Stimulated activated memory B cell treated with anti-CD40 and anti-IgM and Interleukin-4, amounts not matched to agents 10 μg/mL and 1 μg/mL and 100 μg/mL, for 72 hours (primary cell): ENCODE data around the gene EVI5L.

ENCODE experiments used
- ATAC-seq: fragments of 150-1000 bp; cut with Tn5 transposase; 2 replicates; pipeline ENCODE4 v1.10.0; 2021
- H3K27ac Mint-ChIP-seq: one replicate; pipeline ENCODE4 v1.8.0; 2022; ENCODE audit warnings: mild to moderate bottlenecking, mixed read lengths
- H3K27me3 Mint-ChIP-seq: one replicate; pipeline ENCODE4 v1.8.0; 2022; ENCODE audit warnings: mixed read lengths
- H3K36me3 Mint-ChIP-seq: one replicate; pipeline ENCODE4 v1.8.0; 2022; ENCODE audit warnings: mixed read lengths
- H3K4me1 Mint-ChIP-seq: one replicate; pipeline ENCODE4 v1.8.0; 2022; ENCODE audit warnings: mixed read lengths
- H3K4me3 Mint-ChIP-seq: one replicate; pipeline ENCODE4 v1.8.0; 2022; ENCODE audit warnings: mild to moderate bottlenecking, moderate library complexity, mixed read lengths
- H3K9me3 Mint-ChIP-seq: one replicate; pipeline ENCODE4 v1.8.0; 2022; ENCODE audit warnings: mixed read lengths

The EVI5L gene

DNA sequence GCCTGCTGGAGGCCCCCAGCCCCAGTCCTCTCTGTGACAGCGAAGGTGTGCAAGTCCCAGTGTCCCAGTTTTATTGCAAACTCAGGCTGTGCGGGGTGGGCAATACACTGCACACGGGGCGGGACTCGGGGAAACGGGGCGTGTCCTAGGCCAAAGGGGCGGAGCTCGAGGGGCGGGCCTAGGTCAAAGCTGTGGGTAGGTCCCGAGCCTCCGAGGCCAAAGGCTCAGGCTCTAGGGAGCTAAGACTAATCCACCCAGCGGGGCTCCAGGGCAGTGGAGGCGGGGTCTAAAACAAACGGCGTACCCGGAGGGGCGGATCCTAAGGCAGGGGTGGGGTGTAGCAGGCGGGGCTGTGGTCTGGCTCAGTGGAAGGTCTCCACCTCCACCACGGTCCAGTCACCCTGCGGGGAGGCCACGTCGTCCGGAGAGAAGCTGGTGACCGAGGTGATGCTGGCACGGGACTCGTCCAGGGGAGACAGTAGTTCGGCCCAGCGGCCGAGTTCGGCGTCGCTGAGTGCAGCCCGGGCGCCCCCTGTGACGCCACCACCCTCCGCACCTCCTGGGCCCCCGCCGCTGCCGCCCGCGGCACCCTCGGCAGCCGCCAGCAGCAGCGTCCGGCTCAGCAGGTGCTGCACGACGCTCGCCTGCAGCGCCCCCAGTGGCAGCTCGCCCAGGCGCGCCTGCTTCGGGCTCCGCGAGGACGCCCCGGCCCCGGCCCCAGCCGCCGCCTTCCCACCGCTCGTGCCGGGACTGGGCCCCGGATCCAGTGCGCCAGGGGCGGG lies 38.8 kb downstream of the EVI5L start:
- Mint-ChIP-seq H3K27ac (peak overlapping the region; percentile 63), H3K27me3 (peaks cover 79% of the 10 kb centered on the region), H3K4me3 (peak overlapping the region; percentile 78), H3K9me3 (peaks cover 16% of the 10 kb centered on the region), H3K4me1 (peaks cover 53% of the 10 kb centered on the region), H3K36me3 (peaks cover 7% of the 10 kb centered on the region)
- ATAC-seq: peak; percentile 88

DNA sequence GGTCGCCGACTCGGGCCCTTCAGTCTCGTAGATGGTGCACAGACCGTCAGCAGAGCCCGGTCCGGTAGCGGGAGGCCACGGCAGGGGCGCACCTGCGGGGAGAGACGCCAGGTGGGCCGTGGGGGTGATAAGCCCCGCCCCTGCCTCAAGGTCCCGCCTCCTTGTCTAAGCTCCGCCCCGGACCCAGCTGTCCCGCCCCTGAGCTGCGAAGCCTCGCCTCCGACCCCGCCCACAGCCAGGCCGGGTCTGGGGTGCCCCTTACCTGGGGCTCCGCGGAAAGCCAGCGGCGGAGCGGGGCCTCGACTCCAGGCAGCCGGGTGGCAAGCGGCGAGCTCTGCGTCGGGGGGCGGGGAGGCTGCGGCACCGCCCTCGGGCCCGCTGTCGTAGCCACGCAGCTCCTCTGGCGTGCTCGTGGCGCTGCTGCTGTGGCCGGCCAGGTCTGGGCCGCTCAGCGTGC lies 39.5 kb downstream of the EVI5L start:
- H3K27ac Mint-ChIP-seq: no peak overlapping the region
- H3K27me3 Mint-ChIP-seq: peaks cover 75% of the 10 kb centered on the region
- peaks cover 53% of the 10 kb centered on the region for H3K4me1 Mint-ChIP-seq
- H3K36me3 Mint-ChIP-seq: peaks cover 7% of the 10 kb centered on the region
- ATAC-seq: peak; percentile 73
- H3K4me3 Mint-ChIP-seq: peak overlapping the region; percentile 78
- H3K9me3 Mint-ChIP-seq: peaks cover 16% of the 10 kb centered on the region

DNA sequence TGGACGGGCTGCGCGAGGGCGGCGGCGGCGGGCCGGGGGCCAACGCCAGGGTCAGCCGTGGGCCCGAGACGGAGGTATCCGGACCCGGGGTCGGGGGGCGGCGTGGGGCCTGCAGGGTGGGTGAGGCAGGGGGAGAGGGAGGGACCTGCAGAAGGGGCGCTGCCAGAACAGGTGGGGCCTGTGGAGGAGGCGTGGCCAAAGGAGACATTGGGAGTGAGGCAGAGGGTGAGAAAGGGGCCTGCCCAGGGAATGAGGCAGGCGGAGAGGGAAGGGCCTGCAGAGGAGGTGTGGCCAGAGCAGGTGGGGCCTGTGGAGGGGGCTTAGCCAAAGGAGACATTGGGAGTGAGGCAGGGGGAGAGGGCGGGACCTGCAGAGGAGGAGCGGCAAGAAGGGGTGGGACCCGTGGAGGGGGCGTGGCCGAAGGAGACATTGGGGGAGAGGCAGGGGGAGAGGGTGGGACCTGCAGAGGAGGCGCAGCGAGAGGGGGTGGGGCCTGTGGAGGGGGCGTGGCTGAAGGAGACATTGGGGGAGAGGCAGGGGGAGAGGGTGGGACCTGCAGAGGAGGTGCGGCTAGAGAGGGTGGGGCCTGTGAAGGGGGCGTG lies 40.0 kb downstream of the EVI5L start:
- Mint-ChIP-seq H3K27ac (no peak overlapping the region), H3K9me3 (peaks cover 16% of the 10 kb centered on the region), H3K4me1 (peaks cover 49% of the 10 kb centered on the region), H3K36me3 (peaks cover 7% of the 10 kb centered on the region), H3K4me3 (peak overlapping the region; percentile 38), H3K27me3 (peaks cover 75% of the 10 kb centered on the region)
- peak; percentile 0 for ATAC-seq

DNA sequence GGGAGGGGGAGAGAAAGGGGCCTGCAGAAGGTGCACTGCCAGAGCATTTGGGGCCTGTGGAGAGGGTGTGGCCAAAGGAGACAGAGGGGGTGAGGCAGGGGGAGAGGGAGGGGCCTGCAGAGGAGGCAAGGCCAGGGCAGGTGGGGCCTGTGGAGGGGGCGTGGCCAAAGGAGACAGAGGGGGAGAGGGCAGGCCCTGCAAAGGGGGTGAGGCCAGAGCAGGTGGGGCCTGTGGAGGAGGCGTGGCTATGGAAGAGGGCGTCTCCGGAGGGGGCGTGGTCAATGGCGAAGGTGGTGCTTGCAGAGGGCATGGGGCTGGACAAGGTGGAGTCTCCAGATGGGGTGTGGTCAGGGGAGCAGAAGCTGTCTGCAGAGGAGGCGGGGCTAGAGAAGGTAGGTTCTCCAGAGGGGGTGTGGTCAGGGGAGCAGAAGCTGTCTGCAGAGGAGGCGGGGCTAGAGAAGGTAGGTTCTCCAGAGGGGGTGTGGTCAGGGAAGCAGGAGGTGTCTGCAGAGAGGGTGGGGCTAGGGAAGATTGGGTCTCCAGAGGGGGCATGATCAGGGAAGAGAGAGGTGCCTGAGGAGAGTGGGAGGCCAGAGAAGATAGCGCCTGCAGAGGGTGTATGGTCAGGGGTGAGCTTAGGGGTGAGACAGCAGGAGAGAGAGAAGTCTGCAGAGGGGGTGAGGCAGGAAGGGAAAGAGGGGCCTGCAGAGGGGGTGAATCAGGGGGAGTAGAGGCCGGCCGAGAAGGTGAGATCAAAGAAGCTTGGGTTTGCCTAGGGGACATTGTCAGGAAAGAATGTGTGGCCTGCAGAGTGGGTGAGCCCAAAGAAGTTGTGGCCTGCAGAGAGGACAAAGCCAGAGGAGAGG lies 40.8 kb downstream of the EVI5L start:
- H3K27ac Mint-ChIP-seq: no peak overlapping the region
- peaks cover 75% of the 10 kb centered on the region for H3K27me3 Mint-ChIP-seq
- H3K4me1 Mint-ChIP-seq: peaks cover 42% of the 10 kb centered on the region
- H3K4me3 Mint-ChIP-seq: peak overlapping the region; percentile 53
- H3K9me3 Mint-ChIP-seq: peaks cover 16% of the 10 kb centered on the region
- ATAC-seq: no peak
- peaks cover 7% of the 10 kb centered on the region for H3K36me3 Mint-ChIP-seq

DNA sequence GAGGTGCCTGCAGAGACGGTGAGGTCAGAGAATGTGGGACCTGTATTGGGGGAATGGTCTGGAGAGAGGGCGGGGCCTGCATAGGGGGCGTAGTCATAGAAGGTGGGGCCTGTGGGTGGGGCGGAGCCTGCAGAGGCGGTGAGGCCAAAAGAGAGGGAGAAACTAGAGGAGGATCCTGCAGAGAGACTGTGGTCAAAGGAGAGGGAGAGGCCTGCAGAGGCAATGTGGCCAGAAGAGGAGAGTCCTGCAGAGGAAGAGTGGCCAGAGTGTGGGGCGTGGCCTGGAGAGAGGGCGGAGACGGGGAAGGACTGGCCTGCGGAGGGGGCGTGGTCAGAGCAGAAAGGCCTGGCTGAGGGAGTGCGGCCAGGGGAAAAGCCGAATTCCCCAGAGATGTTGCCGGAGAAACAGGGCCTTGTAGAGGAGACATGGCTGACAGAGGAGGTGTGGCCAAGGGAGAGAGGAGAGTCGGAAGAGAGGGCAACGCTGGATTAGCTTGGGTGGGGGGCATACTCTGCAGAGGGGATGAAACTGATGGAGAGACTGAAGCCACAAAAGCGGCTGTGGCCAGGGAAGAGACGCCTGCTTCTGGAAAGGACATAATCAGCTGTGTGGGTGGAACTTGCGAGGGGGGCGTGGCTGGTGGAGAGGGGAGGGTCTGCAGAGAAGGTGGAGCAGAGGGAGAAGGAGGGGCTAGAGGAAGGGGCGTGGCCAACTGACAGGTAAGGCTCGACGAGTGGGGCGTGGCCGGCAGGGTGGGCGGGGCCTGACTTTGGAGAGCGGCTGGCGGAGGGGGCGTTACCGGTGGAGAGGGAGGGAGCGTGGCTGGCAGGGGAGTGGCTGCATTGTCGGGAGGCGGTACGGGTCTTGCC lies 41.7 kb downstream of the EVI5L start:
- Mint-ChIP-seq H3K27me3 (peaks cover 72% of the 10 kb centered on the region), H3K27ac (no peak overlapping the region), H3K36me3 (peaks cover 7% of the 10 kb centered on the region), H3K4me3 (peak overlapping the region; percentile 53), H3K9me3 (peaks cover 16% of the 10 kb centered on the region), H3K4me1 (peaks cover 42% of the 10 kb centered on the region)
- ATAC-seq: peak; percentile 28

DNA sequence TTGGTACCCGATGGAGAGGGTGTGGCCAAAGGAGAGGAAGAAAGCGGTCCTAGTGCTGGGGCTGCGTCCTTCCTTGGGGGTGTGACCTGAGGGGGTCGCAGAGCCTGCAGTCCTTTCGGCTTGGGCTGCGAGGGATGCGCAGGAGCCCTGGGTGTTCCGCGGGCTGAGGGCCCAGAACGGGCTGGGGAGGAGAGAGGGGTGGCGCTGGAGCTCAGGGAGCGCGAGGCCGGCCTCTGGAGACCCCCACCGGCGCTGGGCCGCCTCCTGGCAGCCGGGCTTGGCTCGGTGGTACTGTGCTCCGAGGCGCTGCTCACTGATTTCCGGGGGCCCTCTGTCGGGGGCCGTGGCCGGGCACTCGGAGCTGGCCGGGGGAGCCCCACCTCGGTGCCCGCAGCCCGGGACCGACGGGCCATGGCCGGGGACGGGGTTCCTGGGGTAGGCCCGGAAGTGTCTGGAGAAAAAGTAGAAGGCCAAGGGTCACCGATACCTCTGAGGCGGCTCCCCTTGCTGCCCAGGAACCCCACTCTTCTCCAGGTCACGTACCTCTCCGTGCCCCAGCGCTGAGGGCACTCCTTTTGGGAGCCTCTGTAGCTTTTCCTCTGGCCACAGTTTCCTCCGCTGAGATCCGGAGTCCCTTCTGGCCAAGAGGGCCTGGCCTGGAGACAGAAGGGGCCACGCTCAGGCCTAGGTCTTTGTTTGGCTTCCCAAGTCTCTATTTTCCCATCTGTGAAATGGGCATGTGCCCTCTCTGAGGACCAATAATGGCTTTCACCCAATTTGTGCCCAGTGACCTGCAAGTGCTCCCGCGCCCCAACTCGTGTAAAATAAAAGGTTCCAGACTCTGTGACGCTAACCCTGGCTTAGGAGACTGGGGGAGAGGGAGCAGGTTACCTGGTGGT lies 42.5 kb downstream of the EVI5L start:
- H3K27ac Mint-ChIP-seq: no peak overlapping the region
- H3K9me3 Mint-ChIP-seq: peaks cover 16% of the 10 kb centered on the region
- peaks cover 42% of the 10 kb centered on the region for H3K4me1 Mint-ChIP-seq
- H3K36me3 Mint-ChIP-seq: peaks cover 7% of the 10 kb centered on the region
- no peak for ATAC-seq
- peaks cover 63% of the 10 kb centered on the region for H3K27me3 Mint-ChIP-seq
- H3K4me3 Mint-ChIP-seq: no peak overlapping the region

DNA sequence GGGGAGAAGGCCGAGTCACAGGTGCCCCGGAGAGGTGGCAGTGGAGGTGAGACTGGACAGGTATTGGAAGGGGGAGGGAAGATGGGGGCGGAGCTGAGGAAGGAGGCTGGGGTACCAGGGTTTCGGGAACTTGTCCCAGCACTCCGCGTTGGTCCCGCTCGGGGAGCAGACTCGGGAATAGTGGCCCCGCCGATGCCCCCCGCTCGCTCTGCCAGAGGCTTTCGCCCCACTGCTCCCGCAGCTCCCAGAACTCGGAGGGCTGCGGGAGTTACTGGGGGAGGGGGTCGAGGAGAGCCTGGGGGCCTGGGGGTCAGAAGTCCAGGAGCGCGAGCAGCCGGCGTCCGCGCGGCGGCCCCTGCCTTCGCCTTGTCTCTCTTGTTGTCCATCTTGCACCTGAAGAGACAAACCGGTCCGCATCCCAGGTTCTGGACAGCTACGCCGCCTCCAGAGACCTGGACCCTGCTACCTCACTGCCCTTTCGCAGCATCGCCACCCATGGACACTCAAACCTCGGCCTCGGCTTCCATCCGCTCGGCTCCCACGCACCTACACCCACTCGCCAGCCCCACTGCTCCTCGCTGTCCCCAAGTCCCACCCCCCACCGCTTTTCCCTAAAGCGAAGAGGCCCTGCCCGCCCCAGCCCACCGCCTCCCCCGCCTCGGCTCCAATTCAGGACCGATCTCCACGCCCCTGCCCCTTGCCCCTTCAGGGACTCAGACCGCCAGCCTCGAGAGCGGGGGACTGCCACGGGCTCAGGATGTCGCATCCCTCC lies 43.5 kb downstream of the EVI5L start:
- H3K4me1 Mint-ChIP-seq: peaks cover 40% of the 10 kb centered on the region
- H3K27me3 Mint-ChIP-seq: peaks cover 58% of the 10 kb centered on the region
- no peak for ATAC-seq

DNA sequence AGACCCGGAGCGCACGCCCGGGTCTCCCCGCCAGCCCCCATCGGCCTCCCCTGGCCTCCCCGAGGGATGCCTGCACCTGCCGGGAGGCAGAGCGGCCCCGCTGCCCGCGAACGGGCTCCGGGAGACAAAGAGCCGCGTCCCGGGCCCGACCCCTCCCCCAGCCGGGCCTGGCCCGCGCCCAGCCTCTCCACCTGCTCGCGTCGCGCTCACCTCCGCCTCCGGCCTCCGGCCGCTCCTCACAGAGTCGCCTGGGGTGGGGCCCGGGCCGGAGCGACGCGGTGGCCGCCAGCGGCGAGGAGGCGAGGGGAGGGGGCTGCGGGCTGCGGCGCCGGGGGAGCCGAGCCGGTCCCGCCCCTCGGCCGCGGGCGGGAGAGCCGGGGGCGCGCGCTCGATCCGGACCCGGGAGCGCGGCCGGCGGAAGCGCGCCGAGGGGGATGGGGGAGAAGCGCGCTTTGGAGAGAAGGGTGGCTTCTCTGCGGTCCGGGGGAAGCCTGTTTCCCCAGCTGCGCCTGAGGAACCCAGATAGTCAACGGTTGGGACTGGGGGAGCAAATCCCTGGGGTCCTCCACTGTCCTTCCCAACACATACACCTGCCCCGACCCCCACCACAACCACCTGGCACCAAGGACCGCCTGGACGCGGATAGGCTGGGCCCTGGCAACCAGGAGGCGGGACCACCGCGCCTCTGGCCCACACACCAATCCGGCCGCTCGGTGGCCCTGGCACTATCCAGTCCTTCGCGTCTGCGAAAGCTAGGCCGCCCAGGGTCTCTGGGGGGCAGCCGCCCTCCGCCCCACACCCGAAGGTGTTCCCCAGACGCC lies 44.3 kb downstream of the EVI5L start, which contains the start of gene PRR36:
Gene PRR36 (minus strand): TSS at position 315 of the 821 bp plus-strand sequence. CDS start 701 bp downstream, outside the sequence.
- no peak for ATAC-seq
- peaks cover 7% of the 10 kb centered on the region for H3K36me3 Mint-ChIP-seq
- peaks cover 34% of the 10 kb centered on the region for H3K4me1 Mint-ChIP-seq
- peaks cover 16% of the 10 kb centered on the region for H3K9me3 Mint-ChIP-seq
- peaks cover 58% of the 10 kb centered on the region for H3K27me3 Mint-ChIP-seq
- peak within 1 kb of the TSS; percentile 51 for H3K4me3 Mint-ChIP-seq
- H3K27ac Mint-ChIP-seq: no peak within 1 kb of the TSS

More for the DNA sequence above, 43.5 kb downstream of the EVI5L start:
- Mint-ChIP-seq H3K4me3 (peak overlapping the region; percentile 39), H3K9me3 (peaks cover 16% of the 10 kb centered on the region), H3K27ac (no peak overlapping the region), H3K36me3 (peaks cover 7% of the 10 kb centered on the region)

DNA sequence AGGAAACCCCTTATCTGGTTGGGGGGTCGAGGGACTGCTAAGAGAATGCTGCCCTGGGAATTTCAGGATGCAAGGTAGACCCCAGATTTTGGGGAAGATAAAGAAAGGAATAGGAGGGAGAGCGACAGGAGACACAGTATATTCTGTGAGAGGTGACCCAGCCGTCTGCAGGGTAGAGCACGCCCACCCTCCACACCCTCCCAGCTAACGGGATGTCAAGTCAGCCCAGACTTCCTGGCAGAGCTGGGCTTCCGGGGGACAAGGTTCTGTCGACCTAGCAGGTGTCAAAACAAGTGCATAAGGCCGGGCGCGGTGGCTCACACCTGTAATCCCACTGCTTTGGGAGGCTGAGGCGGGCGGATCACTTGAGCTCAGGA lies 44.9 kb downstream of the EVI5L start:
- Mint-ChIP-seq H3K4me1 (peaks cover 32% of the 10 kb centered on the region), H3K9me3 (peaks cover 15% of the 10 kb centered on the region), H3K36me3 (peaks cover 7% of the 10 kb centered on the region), H3K27ac (no peak overlapping the region), H3K4me3 (no peak overlapping the region), H3K27me3 (peaks cover 54% of the 10 kb centered on the region)
- ATAC-seq: no peak

DNA sequence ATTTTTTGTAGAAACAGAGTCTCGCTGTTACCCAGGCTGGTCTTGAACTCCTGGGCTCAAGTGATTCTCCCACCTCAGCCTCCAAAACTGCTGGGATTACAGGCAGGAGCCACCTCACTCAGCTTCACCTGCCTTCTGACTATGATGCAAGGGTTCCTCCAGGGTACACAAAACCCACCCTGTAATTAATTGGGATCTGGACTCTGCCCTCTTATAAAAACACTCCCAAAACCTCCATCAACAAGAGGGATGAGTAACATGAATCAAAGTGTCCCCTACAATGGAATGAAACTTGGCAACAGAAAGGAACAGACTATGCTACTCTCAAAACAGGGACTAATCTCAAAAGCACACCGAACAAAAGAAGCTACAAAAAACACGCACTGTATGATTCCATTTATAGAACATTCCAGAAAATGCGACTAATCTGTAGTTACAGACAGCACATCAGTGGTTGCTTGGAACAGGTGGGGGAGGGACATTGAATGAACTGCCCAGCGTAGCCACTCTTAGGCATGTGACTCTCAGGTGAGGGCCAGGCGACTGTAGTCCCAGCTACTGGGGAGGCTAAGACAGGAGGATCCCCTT lies 47.3 kb downstream of the EVI5L start:
- Mint-ChIP-seq H3K4me3 (no peak overlapping the region), H3K27ac (no peak overlapping the region), H3K27me3 (peaks cover 30% of the 10 kb centered on the region), H3K36me3 (no peaks in the 10 kb centered on the region), H3K9me3 (peaks cover 3% of the 10 kb centered on the region), H3K4me1 (peaks cover 11% of the 10 kb centered on the region)
- no peak for ATAC-seq

DNA sequence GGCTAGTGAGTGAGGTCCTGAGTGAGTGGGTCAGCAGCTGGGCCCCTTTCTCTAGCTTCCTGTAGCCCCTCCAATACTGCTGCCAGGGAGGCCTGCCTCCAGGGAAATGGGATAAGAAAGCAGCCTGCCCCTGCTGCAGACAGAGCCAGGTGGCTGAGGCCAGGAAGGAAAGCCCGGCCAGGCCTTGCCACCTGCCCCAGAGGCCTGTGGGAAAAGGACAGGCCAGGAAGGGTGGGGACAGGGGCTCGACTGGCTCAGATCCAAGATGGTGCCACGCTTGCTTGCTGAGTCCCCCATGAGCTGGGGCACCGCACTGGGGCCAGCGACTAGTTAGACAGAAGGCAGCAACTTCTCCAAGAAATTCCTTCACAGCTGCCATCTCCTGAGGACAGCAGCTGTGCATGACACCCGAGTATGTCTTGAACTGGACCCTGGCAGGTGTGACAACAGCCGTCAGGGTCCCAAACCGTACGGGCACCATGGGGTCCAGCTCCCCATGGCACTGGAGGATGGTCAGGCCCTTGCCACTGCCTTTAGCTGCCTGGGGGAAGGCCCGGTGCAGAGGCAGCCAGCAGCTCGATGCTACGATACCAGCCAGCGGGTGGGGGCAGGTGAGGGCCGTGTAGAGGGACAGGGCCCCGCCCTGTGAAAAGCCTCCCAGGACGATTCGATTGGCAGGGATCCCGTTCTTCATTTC lies 49.2 kb downstream of the EVI5L start:
- Mint-ChIP-seq H3K4me1 (no peaks in the 10 kb centered on the region), H3K9me3 (peaks cover 3% of the 10 kb centered on the region), H3K27me3 (peaks cover 17% of the 10 kb centered on the region), H3K36me3 (no peaks in the 10 kb centered on the region), H3K4me3 (no peak overlapping the region), H3K27ac (no peak overlapping the region)
- no peak for ATAC-seq

DNA sequence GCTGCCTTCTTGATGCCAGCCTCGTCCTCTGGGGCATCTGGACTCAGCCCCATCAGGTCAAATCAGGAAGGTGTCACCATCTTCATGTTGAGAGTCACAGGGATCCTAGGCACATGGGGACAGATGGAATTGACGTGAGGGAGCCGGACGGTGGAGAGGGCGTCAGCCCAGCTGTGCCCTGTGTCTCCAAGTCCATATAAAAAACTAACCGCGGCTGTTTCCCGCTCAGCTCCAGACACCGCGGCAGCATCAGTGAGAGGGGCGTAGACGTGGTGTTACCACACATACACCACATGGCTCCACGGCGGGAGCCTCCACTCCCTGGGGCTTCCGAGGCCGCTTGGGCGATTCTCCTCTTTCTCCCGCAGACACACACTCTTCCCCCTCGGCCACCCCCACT lies 49.8 kb downstream of the EVI5L start:
- no peaks in the 10 kb centered on the region for H3K36me3 Mint-ChIP-seq
- peaks cover 12% of the 10 kb centered on the region for H3K27me3 Mint-ChIP-seq
- no peak overlapping the region for H3K4me3 Mint-ChIP-seq
- no peak overlapping the region for H3K27ac Mint-ChIP-seq
- ATAC-seq: no peak
- H3K4me1 Mint-ChIP-seq: no peaks in the 10 kb centered on the region
- H3K9me3 Mint-ChIP-seq: peaks cover 3% of the 10 kb centered on the region
